Activated T-cell treated with anti-CD3 and anti-CD28 coated beads for 4 hours (primary cell): ENCODE measurements around the gene RBP3.

Source experiments
- DNase-seq: peaks from one replicate; pipeline ENCODE4 v3.0.0-alpha.2; 2020

The RBP3 gene

DNA sequence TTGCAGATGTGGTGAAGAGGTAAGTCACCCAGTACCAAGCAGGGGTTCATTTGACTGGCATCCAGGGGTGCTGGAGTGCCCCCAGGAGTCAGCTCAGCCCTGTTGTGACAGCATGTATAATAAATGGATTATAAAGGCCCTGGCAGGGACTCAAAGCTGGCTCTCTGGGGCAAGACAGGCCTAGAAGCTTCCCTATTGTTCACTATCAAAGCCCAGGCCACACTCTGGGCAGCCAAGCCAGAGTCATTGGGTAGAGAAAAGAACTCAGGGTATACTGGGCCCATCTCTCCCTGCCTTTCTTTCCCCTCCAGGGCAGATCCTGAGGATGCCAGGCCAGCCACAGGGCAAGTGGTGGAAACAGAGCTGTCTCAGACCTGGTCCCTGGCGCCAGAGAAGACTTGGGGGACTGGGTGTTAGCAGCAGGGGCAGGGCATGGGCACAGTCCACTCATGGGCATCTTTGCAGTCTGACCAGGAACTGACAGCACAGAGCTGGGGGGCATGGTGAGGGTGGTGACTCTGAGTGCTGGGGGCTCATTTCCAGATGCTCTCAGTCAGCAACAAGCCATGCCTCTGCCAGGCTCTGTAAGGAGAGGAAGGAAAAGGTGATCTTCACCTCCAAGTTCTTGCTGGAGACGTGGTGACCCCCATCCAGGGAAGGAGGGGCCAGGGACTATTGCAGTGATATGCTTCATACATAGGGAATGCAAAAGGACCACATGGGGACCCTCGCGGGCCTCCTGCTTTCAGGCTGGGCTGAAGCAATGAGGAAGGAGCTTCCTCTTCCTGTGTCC, 11.7 kb downstream of the RBP3 start:
- no peak for DNase-seq

DNA sequence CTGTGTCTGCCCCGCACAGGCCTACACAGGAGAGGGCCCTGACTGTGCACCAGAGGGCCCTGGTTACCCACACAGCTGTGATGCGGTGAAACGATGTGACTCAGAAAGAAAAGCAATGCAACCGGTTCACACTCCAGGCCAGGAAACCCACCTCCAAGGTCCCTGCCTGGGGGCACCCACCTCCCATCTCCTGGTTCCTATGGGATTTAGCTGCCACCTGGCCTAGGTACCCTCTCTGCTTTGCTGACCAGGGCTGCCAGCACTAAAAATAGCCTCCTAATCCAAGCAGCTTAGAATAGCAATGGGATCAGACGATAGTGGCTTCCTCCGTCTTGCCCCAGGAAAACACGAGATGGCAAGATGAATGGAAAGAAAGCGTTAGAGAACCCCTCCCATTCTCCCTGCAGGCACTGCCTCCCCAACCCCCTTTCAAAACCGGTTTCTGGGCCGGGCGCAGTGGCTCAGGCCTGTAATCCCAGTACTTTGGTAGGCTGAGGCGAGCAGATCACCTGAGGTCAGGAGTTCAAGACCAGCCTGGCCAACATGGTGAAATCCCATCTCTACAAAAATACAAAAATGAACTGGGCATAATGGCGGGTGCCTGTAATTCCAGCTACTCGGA, 12.4 kb downstream of the RBP3 start:
- no peak for DNase-seq

DNA sequence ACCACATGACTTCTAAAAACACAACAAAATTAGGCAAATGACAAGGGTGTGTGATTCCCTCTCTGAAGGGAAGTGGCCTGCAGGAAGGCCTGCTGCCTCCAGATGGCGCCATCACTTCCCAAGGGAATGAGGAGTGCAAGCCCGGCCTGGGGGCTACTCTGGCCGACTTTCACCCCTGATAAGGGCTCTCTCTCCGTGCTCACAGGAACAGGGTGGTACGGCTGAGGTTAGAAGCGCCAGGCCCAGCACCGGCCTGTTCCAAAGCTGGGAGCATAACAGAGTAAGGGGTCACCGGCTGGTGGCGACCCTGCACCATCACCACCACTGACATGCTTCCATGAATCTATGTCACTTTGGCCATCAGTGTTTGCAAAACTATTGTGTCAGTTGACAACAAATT, 13.1 kb downstream of the RBP3 start:
- no peak for DNase-seq

DNA sequence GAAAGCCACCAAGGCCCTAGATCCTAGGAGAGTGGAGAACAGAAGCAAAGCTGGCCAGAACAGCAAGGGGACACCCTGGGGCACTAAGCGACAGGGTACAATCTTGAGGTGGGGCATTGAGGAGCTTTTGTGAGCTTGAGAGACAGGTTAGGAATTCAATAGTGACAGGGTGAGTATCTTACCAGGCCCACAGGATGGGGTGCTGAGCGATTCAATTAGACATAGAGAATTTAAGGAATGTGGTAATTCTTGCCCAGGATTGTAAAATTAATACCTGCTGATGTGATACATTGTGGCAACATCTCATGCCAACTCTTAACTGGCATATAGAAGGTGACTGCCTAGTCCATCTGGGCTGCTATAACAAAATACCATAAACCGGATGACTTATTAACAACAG, 14.0 kb downstream of the RBP3 start:
- no peak for DNase-seq

DNA sequence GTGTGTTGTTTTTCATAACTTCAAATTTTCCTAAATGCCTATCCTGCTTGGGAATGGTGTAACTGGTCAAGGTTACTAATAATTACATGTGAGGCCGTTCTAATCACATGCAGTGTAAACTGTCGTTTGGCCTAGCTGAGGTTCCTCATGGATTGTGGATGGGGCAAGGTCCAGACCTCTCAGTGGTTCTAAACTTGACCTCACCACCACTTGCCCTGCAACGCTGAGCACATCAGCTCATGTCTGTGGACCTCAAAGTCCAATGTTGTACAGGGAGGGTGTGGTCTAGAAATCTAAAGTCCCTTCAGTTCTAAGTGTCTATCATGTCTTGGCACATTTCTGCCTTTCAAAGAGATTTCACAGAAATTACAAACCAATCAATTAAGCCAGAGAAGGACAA, 15.6 kb downstream of the RBP3 start:
- DNase-seq: no peak

DNA sequence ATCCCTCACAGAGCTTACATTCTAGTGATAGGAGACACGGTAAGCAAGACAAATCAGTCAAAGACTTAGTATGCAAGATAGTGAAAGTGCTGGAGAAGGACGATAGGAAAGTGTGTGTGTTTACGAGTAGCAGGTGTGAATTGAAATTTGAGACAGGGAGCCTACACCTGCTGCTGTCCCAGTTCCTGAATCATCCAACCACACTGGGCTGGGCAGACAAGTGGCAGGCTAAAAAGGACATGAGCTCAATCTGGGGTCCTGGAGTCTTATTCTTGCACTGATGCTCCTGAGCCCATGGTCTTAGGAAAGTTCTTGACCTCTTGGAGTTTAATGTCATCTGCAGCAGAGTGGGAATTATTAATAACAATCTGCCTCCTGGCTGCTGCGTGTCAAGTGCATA, 16.2 kb downstream of the RBP3 start:
- no peak for DNase-seq

DNA sequence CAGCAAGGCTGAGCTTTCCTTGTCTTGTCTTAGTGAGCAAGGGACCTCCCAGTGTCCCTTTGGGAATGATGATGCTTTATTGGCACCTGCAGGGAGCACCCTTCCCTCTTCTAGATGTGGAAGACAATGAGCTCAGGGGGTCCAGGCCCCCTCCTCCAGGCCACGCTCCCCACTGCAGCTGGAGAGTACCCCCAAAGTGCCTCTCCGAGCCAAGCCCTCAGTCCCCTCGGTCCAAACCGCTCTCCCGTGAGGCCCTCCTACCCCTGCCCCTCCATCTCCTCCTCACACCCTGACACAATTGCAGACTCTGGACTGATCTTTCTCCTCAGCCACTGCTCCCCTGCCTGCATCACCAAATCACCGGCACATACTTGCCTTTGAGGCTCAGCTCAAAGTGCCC, 16.7 kb downstream of the RBP3 start:
- no peak for DNase-seq

DNA sequence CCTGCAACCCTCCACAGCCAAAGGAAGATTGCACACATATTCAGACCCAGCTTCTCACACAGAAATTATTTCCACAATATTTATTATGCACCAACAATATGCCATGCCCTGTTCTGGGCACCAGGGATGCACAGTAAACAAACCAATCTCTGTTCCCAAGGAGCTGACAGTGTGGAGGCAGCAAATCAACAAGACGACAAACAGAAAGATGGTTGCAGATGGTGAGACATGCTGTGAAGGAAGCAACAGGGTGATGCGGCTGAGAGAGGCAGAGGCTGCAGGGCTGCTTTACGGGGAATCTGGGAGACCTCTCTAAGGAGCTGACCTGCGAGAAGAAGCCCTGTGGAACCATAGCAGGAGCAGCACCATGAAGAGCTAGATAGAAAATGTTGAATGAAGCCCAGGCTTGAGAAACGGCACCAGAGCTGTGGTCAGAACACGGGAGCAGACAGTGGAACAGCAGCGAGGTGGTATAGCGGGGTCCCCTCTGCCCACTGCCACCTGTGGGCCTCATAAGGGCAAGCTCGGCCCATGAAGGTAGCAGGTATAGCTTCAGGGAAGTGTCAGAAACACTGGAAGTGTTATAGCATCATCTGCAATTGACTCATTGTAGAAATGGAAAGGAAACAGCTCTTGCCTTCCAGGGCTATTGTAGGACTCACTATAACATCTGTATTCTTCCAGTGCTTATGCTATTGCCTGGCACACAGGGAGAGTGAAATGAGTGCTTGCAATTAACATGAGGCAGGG, 17.4 kb downstream of the RBP3 start:
- no peak for DNase-seq

DNA sequence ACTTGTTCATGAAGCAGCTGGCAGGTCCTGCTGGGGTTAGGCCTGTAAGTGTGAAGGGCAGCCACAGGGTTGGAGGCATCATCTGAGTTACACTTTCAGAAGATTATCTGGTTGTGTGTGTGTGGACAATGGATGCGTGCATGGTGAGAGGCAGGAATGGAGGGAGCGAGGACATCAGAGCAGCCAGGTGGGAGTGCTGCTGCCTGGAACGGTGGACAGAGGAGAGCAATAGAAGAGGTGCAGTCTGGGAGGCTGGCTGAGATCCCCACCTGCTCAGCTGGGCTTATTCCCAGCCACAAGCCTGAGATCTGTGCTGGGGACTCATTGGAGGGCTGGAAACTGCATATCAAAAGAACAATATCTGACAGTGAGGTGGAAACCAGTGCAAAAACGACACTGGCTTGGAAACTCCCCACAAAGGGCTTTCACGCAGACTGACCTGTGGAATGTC, 18.0 kb downstream of the RBP3 start:
- DNase-seq: no peak

DNA sequence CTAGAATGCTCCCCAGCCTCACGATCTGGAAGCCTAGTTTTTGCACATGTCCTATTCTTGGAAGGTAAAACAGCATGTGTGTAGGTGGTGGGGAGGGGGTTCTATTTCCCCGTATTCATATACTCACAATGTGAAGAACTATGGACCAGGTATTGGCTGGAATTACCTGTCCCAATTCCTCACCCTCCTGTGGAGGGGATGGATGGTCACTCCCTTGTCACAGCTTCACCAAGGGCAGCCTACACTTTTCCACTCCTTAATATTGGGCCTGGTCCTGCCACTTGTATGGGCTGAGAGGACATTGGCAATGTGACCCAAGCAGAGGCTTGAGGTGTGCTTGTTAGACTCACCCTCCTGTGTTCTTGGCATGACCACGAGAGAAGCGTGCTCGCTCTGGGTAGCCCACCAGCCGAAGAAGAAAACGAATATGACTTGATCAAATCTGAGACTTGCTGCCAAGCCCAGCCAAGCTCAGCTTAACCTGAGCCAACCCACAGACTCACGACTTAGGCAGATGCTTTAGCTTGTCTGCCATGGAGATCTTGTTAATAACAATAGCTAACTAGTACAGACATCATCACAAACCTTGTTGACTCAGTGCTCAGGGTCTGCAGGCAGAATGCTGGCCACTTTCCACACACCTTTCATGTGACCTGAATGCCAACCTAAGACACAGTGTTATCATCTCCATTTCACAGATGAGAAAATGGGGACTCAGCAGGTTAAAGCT, 18.7 kb downstream of the RBP3 start:
- no peak for DNase-seq

DNA sequence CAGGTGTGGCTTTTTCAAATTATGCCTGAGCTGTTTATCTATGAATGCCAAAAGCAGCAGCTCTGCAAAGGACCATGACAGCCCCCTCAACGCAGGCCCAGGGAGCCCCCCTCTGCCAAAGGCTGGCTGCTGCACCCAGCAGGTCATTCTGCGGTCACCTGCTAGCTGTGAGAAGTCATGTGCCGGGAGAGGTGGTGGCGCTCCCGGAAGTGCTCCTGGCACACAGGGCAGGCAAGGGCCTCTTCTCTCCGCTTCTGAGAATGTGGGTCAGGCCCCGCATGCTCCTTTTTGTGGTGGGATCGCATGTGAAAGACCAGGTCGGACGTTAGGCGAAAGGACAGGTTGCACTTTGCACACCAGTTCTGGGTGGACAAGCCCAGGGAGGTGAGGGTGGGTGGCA, 19.5 kb downstream of the RBP3 start:
- DNase-seq: no peak

DNA sequence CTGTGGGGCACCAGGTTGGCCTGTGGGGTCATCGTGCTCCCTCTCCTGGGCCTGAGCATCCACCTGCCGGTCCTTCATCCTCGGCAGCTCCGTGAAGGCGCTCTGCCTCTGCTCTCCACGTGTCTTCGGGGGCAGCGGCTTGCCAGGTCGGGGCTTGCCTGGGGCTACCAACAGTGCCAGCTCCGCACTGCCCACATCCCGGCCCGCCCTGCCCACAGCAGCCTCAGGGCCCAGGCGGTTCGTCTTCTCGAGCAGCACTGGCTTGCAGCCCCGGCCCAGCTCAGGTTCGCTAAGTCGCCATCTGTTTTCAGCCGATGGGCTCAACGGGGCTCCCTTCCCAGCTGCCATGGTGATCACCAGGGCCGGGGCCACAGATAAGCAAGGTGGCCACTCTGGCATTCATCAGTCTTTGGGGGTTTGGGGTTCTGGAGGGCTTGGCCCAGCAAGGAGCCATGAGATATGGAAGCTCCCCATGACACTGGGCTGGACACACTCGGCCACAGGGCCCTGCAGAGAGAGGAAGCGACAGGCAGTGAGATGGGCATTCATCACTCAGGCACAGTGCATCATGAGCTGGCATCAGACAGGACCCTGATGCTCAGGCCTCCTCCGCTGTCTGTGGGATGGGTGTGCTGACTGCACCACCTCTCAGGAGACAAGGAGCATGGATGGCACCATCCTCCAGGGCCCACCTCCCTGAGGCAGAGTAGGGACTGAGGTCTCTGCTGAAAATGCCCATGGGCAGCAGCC, 20.4 kb downstream of the RBP3 start:
- no peak for DNase-seq

DNA sequence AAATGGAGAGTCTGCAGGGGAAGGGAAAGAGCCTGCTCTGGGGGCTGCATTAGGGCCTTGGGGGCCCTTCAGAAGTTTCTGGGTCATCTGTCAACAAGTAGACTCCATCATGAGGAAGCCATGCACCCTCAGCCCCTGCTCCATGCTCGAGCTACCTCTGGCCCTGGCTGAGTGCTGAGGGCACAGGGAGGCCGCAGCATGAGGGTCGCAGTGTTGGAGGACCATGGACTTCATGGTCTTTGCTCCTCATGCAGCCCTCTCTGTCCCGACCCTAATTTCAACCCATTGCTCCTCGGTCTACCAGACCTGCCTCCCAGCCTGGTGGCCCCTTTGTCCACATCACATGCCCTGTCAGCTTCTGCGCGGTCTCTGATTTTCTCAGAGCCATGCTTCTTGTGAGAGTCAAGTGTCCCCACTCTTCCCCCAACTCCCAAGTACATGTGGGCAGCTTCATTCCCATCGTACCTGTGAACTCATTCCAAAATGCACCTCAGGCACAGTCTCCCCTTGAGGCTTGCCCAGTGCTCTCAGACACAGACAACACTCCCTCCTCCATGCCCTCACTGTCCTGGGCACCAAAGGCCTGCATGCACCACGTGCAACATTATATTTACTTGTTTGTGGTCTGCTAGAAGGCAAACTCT, 21.2 kb downstream of the RBP3 start:
- no peak for DNase-seq

DNA sequence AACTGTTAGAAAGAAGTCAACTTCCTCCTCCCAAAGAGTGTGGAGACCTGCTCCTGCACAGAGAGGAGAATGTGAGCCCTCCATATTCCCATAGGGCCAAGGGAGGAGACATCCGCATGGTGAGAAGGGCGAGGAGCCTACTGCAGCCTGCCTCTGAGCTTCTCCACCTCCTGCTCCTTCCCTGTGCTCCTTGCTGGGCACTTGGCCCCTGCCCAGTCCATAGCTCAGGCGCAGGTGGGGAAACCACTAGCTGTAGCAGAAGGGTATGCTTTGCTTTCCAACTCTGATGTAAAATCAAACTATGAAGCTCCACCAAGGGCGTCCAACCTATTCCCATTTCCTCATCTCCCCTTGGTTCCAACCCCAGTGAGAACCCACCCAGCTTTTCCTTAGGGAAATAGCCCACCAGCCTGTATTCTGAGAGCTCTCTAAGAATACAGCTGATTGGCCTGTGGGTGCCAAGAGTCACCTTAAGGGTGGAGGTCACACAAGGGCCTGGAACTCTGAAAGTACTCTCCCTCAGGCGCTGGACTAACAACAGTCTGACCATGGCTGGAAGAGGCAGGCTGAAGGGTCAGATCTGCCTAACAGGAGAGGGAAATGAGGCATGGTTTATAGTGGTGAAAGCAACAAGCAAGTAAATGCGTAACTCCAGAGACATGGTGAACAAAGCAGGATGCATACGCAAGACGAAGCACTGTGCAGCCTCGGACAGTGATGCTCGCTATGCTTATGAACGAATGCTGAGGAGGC, 22.0 kb downstream of the RBP3 start:
- no peak for DNase-seq

DNA sequence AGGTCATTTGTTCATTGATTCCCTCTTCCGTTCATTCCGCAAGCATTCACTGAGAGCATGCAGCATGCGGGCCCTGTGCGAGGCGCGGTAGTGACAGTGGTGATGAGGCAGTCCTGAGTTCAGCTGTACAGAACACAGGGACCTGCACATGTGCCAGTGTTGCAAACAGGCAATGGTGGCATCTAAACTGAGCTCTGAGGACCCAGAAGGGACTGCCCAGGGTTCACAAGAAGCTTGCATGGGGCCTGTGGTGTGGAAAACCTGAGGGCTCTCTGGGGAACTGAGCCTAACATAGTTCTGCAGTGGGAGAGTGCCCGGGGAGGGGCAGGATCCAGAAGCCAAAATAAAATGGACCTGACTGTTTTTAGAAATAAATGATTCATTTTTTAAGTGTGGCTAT, 22.7 kb downstream of the RBP3 start:
- no peak for DNase-seq

DNA sequence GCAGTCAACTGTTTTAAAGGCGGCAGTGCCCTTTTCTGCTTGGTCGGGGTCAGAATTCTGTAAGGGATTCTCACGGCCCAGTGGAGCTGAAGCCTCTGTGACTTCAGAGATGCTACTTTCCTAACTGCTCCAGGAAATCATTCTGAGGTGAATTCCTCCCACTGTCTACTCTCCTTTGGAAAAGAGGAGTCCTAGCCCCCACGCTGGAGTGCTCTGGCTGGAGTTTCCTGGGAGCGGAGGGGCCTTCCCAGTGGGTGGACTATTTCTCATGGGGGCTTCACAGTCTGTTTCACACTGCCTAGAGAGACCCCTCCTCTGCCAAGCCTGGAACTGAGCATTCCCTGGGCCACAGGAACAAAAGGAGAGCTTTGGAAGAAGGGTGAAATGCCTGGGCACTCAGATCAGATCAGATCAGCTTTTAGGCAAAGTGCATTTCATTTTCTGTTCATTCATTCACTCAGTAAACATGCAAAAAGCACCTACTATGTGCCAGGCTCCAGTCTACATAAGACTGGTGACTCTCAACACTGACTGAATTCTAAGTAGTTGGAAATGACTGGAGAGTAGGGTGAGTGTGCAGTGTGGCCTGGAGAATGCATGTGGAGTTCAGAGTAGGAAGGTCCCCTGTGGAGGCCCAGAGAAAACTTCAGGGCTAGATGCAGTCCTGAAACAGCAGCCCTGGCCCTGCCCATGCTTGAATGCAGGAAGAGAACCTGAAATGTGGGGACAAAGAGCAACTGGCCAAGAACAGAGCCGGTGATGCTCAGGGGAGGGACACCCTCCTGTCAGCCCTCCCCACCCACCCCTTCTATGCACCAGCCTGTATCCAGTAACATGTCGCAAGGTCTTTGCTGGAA, 23.7 kb downstream of the RBP3 start:
- DNase-seq: no peak

DNA sequence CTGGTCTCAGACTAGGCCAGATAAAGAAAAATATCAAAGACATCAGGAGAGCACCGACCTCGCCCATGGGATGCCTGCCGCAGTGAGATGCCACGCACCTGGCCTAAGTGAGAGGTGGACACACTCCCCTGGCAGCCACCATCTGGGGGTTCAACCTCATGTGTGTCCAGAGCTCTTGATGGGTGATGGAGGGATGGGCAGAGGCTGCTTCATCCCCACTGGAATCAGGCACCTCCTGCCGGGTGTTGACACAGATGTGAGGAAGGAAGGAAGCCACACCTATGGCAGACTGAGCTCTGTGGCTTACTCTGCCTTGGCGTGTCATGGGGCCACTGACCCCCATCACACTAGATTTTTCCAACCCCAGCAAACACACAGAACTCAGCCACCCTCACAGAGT, 24.6 kb downstream of the RBP3 start:
- DNase-seq: no peak

DNA sequence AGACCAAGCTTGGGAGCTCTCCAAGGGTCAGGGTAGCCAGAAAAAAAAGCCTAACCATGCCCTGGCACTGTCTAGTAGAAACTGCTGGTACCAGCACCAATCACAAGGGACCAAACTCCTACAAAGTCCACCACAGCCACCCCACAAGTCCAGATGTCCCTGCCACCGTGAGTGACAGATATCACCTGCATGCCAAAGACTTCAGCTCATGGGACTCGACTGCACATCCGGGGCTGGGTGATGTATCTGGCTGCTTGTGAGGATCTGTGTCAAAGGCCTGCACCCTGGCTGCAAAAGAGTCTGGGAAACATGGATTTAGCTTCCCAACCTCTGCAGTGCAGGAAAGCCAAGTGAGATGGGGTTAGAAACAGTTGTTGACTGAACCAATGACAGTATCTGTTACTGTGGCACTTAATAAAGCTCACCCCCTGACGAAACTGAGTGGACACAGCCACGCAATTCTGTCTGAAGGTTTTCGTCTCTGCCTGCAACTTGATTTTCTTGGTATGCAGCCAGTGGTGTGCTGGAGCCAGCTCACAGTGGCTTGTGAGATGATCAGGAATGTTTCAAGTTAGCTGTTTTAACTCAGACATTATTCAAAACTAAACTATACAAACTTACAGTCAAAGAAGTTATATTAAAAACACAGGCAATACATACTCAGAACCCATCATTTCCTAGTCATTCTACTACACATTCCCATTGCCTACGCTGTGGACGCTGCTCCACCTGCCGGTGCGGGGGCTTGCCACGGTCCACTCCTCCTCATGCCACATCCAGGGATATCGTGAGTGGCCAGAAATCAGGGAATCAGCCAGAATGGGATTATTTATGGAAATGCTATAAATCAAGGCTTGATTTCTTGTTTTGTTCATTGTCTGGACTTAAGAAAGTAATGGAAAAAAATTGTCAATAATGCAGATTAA, 26.7 kb downstream of the RBP3 start:
- DNase-seq: no peak
